Ovary (tissue), 9 donors: ENCODE results near the gene USP6NL. TPM values are rescaled to one million over a fixed set of nuclear protein-coding genes. Genes with fewer than 3 reads are reported as not detected.
"Not testable (repeated sequence)": the region's sequence is repeated elsewhere in the genome, so short reads cannot be mapped to it uniquely, and the experiment has no call there.

ENCODE experiments used
- DNase-seq, 5 donors: peaks; one replicate each; pipeline ENCODE4 v3.0.0-alpha.2; 2019 to 2020
- H3K27ac ChIP-seq, 2 donors: fragments of 200-600 bp; one replicate each; pipeline versions ENCODE4 v1.5.1 to v1.8.0; 2019 to 2022
- H3K27me3 ChIP-seq: fragments of 200-600 bp; one replicate; pipeline ENCODE4 v1.8.0; 2022
- H3K36me3 ChIP-seq: fragments of 200-600 bp; sonication (generic); one replicate; pipeline ENCODE4 v1.5.1; 2019
- H3K4me1 ChIP-seq: one replicate; pipeline ENCODE4 v1.8.1; 2013; ENCODE audit warnings: mild to moderate bottlenecking, moderate library complexity; ENCODE audit not compliant: insufficient read depth
- H3K4me3 ChIP-seq: fragments of 200-600 bp; sonication (generic); one replicate; pipeline ENCODE4 v1.5.1; 2017
- H3K9me3 ChIP-seq, 2 donors: fragments of 200-600 bp in 1 of 2; sonication (generic) in 1 of 2; one replicate each; pipeline versions ENCODE4 v1.5.1 to v1.8.1; 2013 to 2019; ENCODE audit warnings: mild to moderate bottlenecking in 1 of 2, moderate library complexity in 1 of 2
- EP300 ChIP-seq: sonication (generic); formaldehyde crosslinking; IDR thresholded peaks from one replicate; pipeline ENCODE4 v1.6.1; 2017; ENCODE audit warnings: antibody characterized with exemption
- POLR2A ChIP-seq: fragments of 450-650 bp; IDR thresholded peaks from one replicate; pipeline ENCODE4 v1.6.1; 2017; ENCODE audit warnings: antibody characterized with exemption, mild to moderate bottlenecking, moderate library complexity
- WGBS, 3 donors: extraction: QIAGEN DNeasy Blood & Tissue Kit in 1 of 3; methylation state at CpG; one replicate each; pipeline versions ENCODE4 v1.1.5 to v1.1.7; 2013 to 2017; 5-methylcytosine and 5-hydroxymethylcytosine counted together
- intact Hi-C, 4 donors: fragments of 100-400 bp; cut with DNase I; formaldehyde crosslinking; loops; one replicate each; pipeline versions ENCODE4 v1.11.0 to v1.15.1; 2022 to 2023
- polyA plus RNA-seq, 2 donors: library from polyadenylated mRNA; stranded (reverse); fragments of 200-250 nt in 1 of 2; fragments of 350-450 nt in 1 of 2; fragmentation: Illumina TruSeq in 1 of 2; extraction: RNeasy Lipid Tissue Mini Kit (QIAGEN cat#74804) in 1 of 2; gene quantifications; one replicate each; pipeline ENCODE4 v1.2.3, GENCODE V29; 2013 to 2014
- total RNA-seq, 7 donors: library from RNA; depleted of rRNA in 2 of 7; stranded (reverse); fragments of >200 nt in 2 of 7; fragmentation: NEBNext Ultra II Directional in 3 of 7; extraction: Animal tissue kit (Norgen Biotek cat#: 25700) in 3 of 7; gene quantifications; one replicate each; pipeline versions ENCODE4 v1.1.0 to v1.2.4, GENCODE V29; 2016 to 2023
- TF ChIP-seq, protein P1 (sequence below), 3 donors: fragments of 450-650 bp in 2 of 3; fragments of 200-600 bp in 1 of 3; IDR thresholded peaks; one replicate each; pipeline versions ENCODE4 v1.5.1 to v1.8.0; 2016 to 2022; ENCODE audit warnings: antibody characterized with exemption in 3 of 3, mild to moderate bottlenecking in 1 of 3
- donor health status: DM: no; HTN: no; CAD: no; lungs with moderate emphysema.
- donor health status: DM: no; HTN: no; CAD: no.
- donor health status: Bipolar disorder and iron deficiency.
- donor health status: DM: yes; HTN: yes; CAD: no.
- donor health status: DM: no; HTN: no; CAD: no.
- donor health status: DM: yes; HTN: yes; CAD: no.

Gene USP6NL
- total and polyA plus RNA-seq, 9 donors, result 9.6 to 28.8 (median 16.3) TPM

- no peaks in the 10 kb centered on the region for H3K27me3 ChIP-seq
- no peaks in the 10 kb centered on the region for H3K4me1 ChIP-seq
- no peak for TF ChIP-seq EP300
- TF ChIP-seq, protein P1, sequence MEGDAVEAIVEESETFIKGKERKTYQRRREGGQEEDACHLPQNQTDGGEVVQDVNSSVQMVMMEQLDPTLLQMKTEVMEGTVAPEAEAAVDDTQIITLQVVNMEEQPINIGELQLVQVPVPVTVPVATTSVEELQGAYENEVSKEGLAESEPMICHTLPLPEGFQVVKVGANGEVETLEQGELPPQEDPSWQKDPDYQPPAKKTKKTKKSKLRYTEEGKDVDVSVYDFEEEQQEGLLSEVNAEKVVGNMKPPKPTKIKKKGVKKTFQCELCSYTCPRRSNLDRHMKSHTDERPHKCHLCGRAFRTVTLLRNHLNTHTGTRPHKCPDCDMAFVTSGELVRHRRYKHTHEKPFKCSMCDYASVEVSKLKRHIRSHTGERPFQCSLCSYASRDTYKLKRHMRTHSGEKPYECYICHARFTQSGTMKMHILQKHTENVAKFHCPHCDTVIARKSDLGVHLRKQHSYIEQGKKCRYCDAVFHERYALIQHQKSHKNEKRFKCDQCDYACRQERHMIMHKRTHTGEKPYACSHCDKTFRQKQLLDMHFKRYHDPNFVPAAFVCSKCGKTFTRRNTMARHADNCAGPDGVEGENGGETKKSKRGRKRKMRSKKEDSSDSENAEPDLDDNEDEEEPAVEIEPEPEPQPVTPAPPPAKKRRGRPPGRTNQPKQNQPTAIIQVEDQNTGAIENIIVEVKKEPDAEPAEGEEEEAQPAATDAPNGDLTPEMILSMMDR (IDR thresholded peaks at IDR 0.05), result no peak
- no peak for TF ChIP-seq POLR2A
- intact Hi-C loops, result no loop called here
- no peaks in the 10 kb centered on the region for H3K36me3 ChIP-seq
- 84 to 89% (median 86%) methylated on average over 15 of the region's 15 CpGs for WGBS, 3 donors
- no peak overlapping the region for H3K4me3 ChIP-seq
- DNase-seq, result no peak
- peaks cover 0 to under 1% of the 10 kb centered on the region in 2 donors for H3K9me3 ChIP-seq
- no peak overlapping the region for H3K27ac ChIP-seq
Observed at GRCh38 chr10:11440250-11441150, 170.9 kb downstream of the USP6NL start.

- Histone ChIP-seq H3K27ac (no peak overlapping the region), H3K27me3 (no peaks in the 10 kb centered on the region), H3K4me1 (no peaks in the 10 kb centered on the region), H3K9me3 (no peaks in the 10 kb centered on the region), H3K4me3 (no peak overlapping the region), H3K36me3 (no peaks in the 10 kb centered on the region)
- WGBS, 3 donors, result 90 to 94% (median 91%) methylated on average over 13 of the region's 13 CpGs
- intact Hi-C loops, result no loop called here
- no peak for DNase-seq
- TF ChIP-seq, protein P1 (IDR thresholded peaks at IDR 0.05), result no peak
- TF ChIP-seq POLR2A, result no peak
- no peak for TF ChIP-seq EP300
Observed at GRCh38 chr10:11439523-11440053, 171.9 kb downstream of the USP6NL start.

DNA sequence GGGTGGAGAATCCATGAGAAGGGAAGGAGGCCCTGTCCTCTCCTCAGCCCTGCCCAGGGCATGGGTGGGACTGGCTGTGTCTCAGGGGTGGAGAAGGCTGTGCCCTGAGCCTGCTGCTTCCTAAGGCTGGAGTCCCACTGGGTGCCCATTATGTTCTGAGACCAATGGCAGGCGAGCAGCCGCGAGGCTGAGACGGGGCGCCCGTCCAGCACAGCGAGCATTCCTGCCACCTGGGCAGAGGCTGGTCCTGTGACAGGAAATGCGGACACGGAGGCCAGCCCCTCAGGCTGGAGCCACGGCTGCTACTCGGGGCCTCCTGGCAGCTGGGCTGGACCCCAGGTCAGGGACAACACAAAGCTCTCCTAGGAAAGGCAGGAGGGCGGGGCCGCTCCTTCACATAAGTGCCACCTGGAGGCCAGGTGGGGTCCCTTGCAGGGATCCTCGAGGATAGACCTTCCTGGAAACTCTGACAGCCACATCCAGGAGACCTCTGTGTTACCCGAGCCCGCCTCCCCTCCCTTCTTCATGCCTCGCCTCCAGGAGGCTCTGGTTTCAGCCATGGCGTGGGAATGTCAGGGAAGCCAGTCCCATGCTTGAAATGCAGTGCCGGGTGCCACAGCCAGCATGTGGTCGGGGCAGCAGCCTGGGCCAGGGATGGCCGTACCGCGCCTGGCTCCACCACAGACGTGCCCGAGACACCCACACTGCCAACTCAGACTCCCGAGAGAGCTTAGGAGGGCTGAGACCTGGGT is 173.9 kb downstream of the USP6NL start:
- intact Hi-C loops, result no loop called here
- H3K4me3 ChIP-seq, result no peak overlapping the region
- no peaks in the 10 kb centered on the region for H3K36me3 ChIP-seq
- H3K9me3 ChIP-seq, result no peaks in the 10 kb centered on the region
- no peak for DNase-seq
- H3K27me3 ChIP-seq, result no peaks in the 10 kb centered on the region
- TF ChIP-seq, protein P1 (IDR thresholded peaks at IDR 0.05), result no peak
- TF ChIP-seq EP300, result no peak
- TF ChIP-seq POLR2A, result no peak
- H3K27ac ChIP-seq, result no peak overlapping the region
- WGBS, 3 donors, result 84 to 88% (median 85%) methylated on average over 25 to 26 of the region's 26 CpGs
- no peaks in the 10 kb centered on the region for H3K4me1 ChIP-seq

GRCh38 chr10:11436445-11436844 is 175.0 kb downstream of the USP6NL start:
- H3K36me3 ChIP-seq, H3K27ac ChIP-seq, H3K4me1 ChIP-seq, H3K4me3 ChIP-seq, intact Hi-C loops, DNase-seq, H3K9me3 ChIP-seq, H3K27me3 ChIP-seq: not testable (repeated sequence)
- WGBS, 3 donors, result 92 to 95% (median 95%) methylated on average over 13 of the region's 13 CpGs
